Stimulated activated CD4-positive, alpha-beta T cell treated with anti-CD3 and anti-CD28 coated beads, Interleukin-4, amount 100 ng/mL, for 24 hours (primary cell): ENCODE data around the gene NF1.

Experiments
- DNase-seq: peaks from one replicate; pipeline ENCODE4 v3.0.0-alpha.2; 2020

Gene NF1

DNA sequence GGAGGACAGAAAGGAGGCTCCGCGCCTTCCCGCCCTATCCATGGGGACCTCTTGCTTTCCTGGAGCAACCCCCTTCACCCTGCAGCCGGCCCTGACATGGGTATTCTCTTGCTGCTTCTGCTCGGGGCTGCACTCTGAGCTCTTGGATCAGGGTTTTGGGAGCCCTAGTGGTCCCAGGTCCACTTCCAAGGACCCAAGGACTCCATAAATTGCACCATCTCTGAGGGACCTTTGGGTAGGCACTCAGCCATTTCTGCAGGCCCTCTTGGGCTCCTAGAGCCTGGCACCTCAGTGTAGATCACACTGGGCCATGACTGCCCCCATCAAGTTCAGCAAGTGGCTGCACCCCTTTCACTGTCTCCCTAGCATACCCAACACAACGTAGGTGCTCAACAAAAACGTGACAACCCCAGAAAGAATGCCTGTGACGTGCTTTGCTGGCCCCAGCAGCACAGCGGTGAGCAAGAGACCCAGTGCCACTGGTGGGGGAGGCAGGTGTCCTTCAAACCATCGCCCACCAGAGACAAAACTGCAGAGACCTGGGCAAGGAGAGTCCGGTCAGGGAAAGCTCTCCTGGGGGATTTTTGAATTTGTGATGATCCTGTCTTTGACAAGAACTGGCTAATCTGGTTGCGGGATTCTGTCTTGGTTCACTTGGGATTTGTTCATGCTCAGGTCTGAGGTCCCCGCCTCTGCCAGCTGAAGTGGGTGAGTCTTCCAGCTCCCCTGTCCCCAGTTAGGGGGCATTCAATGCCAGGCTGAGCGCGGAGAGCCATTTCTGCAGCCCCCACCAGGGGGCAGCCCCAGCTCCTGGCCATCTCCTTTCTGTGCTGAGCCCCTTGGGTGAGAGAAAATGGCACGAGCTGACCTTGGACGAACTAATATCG is 294.2 kb downstream of the NF1 start:
- DNase-seq = peak; percentile 30

DNA sequence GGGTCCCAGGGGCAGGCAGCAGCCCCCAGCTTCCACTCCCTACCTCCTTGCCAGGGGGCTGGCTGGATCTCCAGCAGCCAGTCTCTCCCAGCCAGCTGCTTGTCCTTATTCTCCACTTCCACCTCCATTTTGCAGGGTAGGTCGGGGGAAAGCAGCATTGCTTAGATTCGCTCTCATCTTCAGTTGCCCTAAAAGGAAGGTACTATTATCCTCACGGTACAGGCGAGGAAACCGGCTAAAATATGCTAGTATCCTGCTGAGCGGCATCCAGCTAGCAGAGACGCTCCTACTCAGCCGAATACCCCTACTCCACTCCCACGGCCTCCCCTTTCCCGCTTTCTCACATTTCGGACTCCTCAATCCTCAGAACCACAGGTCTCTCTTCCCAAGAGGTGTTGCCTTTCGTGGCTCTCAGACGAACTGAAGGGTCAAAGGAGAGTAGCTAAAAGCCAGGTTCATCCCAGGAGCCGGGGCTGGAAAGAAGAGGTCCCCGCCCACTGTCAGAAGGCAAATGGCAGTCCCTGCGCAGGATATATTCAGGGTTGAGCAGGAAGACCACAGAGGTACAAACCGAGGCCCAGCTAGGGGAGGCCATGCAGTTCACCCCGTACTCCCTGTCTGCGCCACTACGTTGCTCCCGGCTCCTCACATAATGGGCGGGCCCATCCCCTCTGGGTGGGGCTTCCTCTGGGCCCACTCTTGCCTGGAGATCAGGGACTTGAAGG is 295.0 kb downstream of the NF1 start:
- DNase-seq = no peak

DNA sequence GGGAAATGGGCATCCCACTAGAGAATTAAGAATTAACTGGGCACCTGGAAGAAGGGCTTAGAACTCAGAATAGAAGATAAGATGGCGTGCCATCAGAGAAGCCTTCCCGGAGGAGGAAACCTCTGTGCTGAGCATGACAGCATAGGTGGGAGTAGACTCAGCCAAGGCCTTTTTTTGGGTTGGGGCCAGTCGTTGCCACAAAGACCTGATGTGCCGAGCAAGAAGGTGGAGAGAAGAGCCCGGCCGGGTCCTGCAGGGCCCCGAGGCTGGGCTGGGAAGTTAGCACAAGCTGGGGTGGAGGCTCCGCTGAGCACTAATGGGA is 295.6 kb downstream of the NF1 start:
- no peak for DNase-seq

DNA sequence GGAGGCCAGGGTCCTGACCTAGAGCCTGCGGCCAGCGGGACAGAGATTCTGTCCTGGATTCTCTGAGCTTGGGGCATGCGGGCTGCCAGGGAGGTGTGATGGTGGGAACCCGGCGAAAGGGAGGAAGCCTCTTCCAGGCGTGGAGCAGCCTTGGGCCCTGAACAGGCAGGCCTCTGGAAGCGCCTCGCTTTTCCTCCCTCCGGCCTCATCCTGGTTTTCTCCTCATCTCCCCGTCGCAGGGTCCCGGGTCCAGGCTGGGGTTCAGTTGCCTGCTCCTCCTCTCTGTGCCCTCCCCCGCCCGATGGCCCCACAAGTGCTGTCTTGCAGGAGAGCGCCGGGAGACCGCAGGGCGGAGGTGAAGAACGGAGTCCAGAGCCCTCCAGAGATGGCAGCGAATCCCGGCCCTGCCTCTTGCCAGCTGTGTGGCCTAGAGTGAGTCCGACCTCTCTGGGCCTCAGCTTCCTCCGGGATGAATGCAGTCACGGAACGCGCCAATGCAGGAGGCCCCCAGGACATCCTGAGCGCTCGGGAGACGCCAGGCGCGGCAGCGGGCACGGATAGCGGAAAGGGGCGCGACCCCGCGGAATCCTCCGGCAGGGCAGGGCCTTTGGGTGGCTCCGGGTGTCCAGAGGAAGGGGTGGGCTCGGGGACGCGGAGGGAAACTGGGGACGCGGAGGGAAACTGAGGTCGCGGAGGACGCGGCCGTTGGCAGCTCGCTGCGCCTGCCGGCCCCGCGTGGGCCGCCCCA is 296.1 kb downstream of the NF1 start:
- no peak for DNase-seq

DNA sequence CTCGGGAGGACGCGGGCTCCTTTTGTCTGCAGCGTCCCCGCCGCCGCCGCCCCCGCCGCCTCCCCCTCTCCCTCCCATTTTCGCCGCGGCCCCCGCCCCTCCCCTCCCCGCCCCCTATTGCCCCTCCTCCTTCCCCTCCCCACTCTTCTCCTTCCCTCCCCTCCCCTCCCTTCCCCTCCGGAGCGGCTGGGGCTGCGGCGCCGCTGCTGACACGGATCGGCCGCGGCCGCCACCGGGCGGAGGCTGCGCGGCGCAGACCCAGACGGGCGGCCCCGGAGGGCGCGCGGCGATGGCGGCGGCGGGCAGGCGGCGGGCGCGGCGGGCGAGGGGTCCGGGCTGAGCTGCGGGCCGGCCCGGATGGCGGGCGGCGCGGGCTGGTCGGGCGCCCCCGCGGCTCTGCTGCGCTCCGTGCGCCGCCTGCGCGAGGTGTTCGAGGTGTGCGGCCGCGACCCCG is 296.7 kb downstream of the NF1 start, which contains the start of gene RAB11FIP4:
Gene RAB11FIP4 (plus strand): TSS at position 180 of the 454 bp plus-strand sequence. CDS start 178 bp downstream, at position 358.
- no peak for DNase-seq

DNA sequence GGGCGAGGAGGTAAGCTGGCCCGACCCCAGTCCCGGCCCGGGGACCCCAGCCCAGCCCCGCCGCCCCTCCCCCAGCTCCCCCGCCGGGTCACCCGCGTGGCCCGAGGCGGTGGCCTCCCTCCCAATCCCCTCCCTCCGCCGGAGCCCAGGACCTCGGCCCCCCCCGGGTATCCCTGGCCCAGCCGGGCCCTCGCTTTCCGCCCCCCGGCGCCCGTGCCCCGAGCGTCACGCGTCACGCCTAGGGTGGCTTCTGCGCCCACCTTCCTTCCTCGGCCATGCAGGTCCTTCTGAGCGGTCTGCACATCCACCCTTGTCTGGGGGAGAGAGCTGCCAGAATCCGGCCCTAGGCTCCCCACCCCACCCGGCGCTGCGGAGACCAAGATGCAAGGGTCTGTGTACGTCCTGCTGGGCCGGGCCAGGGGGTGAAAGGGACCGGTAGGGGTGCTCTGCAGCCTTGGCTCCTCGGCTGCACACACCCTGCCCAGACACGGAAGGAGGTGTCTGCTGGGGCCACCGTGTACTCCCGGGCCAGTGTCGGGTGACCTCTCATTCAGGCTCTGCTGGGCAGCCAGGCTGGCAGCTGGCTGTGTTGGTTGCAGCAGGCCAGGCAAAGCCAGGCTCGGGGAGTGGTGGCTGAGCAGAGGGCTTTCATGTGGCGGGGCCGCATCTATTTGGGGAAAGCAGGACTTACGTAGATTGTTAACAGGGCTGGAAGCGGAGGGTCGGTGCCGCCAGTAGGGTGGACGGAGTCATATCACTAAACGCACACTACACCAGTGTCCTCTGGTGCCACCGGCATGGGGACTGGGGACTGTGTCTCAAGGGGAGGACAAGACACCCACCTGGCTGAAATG is 297.5 kb downstream of the NF1 start:
- no peak for DNase-seq

DNA sequence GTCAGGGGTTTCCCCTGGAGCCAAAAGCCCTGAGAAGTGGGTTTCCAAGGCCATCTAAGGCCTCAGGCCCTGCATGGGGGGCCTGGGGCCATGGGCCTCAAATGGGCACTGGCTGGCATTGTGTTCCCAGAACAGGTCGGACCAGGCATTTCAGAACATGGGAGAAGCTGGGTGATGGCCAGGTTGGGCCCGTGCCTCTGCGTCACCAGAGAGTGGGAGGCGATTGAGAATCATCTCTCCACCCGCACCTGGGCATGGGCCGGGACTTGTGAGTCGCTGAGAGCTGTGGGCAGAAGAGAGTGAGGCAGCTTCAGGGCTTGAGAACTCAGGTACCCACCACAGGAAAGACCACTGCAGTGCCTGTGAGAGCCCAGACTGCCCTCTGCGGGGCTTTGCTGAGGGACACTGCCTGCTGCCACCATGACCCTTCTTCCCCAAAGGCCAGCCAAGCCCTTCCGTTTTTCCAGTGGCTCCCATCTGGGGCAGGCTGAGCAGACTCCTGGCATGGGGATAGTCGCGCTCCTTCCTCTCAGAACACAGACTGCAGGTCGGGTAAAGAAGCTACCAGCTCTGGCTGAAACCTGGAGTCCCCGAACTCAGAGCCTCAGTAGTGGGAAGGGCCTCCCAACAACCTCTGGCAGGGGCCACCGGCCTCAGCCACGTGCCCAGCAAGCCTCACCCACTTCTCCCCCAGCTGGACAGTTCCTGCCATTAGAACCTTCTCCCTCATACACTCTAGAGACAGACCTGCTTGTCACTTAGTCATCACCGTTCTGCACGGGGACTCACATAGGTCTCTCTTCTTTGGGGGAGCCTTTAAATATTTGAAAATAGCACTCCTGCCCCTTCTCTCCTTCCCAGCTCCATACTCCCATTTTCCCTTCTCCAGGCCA is 298.3 kb downstream of the NF1 start:
- no peak for DNase-seq

DNA sequence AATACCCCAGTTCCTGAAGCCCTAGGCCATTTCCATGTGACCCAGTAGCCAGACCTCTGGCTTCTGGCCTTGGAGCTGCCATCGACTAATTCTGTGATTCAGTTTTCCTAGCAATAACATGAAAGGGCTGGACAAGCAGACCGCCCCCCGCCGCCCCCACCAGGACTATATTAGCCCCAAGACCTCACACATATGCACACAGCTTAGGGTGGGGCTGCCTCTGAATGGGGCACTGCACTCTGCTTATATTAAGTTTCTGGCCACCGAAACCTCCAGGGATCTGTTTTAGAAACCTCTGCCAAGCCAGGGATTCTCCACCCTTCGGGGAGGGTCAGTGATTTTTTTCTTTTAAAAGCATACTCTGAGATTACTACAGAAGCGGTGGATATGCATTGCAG is 299.0 kb downstream of the NF1 start:
- no peak for DNase-seq

DNA sequence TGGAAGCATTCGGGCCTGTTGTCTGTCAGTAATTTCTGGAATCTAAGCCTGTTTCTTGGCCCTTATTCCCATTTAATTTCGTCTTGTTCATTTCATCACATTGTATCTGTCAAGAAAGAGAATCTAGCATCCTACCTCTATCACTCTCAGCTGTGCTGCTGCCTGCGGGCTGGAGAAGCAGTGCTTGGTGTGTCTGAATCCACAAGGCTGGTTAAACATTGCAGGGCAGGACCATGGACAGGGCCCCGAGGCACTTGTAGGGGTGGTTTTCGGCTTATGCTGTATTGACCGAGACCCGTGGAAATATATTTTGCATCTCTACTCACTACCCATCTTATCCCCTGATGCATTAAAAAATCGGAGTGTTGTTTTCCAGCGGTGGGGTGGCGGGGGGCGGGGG is 299.8 kb downstream of the NF1 start:
- DNase-seq = peak; percentile 37

DNA sequence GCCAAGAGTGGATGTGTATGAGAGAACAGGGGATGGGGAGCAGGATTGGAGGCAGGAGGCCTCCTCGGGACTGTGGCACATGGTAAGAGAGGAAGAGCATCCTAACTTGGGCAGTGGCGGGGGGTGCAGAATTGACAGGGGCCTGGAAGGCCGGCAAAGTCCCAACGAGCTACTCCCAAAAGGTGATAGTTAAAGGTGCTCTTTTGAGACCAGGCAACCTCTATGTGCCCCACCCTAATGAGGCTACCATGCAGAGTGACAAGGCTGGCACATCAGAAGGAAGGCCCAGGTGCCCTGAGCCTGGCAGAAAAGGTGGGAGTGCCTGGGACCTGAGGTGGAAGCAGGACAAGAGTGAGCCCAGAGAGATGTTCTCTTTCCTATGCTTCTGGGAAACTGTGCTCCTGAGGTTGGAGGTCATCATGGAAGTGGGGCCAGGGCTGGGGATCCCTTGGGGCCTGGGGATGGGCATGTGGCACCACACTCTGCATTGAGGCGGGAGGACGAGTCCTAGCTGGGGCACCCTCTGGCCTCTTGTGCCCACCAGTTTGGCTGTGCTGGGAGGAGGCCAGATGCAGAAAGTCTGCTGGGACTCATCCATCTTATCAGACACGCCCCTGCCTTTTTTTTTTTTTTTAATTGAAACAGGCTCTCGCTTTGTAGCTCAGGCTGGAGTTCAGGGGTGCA is 302.6 kb downstream of the NF1 start:
- DNase-seq = no peak

DNA sequence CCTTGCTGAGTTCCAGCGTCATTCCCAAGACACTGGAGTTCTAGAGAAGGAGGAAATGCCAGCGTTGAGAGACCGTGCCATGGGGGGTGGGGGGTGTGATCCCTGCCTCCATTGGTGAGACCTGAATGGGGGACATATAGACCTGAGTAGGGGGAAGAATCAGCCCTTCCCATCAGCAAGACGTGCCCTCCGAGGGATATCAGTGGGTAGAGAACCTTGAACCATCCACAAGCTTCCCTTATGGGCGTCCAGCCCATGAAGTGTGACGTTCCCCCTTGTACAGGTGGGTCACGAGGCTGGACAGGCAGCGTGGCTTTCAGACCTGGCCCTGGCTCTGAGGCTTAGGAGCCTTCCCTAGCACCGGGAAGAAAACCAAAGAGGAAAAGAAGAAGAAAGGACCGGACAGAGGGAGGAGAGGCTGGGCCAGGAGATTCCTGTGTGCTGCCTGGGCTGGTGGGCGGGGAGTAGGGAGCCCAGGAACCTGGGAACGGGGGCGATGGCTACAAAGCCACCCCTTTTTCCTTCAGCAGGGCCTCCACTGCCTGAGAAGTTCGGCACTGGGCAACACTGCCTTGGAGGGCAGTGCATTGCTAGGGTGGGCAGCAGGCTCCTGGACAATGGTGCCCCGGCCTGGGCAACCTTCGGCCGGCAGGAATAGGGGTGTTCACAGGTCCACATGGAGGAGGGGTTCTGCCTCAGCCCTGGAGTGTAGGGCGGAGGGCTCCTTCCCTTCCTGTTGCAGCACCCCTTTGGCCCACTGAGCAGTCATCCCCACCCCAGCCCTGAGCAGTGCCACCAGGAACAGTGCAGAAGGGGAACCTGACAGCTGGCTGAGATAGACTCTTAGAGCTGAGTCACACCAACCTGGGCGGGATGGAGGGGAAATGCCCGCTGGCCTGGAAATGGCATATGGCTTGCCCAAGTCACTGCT is 303.9 kb downstream of the NF1 start:
- no peak for DNase-seq

DNA sequence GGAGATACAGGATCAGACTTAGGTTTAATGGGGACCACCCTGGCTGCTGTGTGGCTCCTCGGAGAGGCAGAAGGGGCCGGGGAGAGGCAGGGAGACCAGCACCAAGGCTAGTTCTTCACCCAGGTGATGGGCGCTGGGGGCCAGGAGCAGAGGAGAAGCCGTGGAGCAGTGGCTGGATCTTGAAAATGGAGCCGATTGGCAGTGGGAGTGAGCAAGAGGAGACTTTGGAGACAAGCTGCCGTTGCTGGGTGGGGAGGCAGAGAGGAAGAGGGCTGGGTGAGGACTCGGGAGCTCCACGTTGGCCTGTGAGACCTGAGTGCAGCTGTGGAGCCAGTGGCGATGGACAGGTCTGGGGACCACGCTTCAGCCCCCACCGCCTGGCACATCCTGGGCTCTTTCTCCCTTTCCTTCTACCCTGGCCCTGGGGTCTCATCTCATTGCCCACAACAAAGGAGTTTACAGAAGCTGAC is 305.7 kb downstream of the NF1 start:
- no peak for DNase-seq

DNA sequence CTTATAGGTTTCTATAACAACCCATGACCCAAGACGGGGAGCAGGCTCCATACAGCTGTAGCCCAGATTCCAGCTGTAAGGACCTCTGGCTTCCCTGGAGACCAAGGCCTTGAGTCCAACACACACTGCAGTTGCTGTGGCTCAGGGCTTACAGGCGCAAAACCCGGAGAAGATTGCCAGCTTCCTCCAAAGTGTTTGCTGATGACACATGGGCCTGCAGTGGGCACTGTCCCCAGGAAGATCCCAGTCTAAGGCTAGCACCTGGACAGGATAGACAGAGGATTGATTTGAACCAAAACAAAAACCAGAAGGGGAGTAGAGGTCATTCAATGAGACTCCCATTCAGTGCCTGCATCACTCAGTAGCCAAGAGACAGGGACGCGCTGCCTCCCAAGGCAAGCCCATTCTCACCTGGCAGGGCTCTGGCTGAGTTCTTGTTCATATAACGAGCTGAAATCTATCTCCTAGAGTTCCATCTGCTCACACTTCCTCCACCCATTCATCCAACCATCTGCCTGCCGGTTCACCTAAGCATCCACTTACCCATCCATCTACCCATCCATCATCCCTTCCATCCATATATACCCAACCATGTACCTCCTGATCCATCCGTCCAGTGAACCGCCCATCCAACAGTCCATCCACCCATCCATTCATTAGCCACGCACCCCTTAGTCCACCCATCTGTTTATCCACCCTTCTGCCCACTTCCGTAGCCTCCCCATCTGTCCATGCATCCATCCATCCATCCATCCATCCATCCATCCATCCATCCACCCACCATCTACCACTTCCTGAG is 306.9 kb downstream of the NF1 start:
- no peak for DNase-seq

DNA sequence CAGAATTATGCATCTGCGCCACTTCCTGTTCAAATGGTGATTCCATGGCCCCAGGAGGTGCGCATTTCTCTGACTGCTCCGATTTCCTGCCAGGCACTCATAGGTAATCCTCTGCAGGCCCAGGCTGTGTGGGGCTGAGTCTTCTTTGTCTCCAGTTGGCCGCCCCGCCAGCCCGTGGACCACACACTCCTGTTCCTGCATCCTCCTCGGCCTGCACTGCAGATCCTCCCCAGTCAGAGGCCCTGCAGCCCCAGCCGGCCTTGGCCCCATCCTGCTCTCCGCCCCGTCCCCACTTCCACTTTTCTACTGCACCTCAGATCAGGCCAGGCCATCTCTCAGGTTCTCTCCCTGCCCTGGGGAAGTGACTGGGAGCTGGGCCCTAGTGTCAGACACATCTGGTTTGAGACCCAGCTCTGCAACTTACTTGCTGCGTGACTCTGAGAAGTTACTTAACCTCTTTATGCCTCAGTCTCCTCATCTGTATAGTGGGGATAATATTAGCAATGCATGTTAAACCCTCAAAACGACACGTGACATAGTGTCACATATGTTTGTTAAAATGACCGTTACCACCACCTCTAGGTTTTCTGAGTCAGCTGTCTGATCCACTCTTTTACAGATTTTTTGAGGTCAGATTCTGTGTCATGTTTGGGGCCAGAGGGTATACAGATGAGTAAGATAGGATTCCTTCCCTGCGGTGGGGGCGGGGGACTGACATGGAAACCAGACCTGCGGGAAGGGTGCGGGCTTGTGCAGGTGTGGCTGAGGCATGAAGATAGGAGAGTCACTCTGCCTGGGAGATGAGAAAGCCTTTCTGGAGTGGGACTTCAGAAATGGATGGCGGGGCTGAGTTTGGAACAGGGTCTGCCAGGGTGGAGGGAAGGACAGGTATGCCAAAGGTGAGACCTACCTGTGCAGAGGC is 309.5 kb downstream of the NF1 start:
- DNase-seq = no peak

DNA sequence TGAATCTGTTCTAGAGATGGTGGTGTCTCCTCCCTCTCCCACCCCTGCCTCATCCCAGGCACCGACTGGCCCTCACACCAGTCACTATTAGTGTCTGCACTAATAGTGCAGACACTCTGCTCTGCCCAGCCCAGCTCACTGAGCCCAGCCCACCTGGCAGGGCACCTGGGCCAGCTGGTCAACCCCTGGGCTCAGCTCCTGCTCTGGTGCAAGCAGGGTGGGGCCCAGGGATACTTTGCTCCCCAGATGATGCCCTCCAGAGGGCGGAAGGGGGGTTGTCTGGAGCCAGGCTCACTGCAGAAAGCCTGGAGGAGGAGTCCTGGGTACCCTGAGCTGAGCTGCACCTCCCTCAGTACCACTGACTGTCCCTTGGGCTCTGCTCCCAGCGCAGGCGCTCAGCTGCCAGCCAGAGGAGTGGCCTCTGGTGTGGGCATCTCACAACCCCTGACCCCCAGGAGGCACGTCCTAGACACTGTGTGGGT is 311.2 kb downstream of the NF1 start:
- DNase-seq = no peak

DNA sequence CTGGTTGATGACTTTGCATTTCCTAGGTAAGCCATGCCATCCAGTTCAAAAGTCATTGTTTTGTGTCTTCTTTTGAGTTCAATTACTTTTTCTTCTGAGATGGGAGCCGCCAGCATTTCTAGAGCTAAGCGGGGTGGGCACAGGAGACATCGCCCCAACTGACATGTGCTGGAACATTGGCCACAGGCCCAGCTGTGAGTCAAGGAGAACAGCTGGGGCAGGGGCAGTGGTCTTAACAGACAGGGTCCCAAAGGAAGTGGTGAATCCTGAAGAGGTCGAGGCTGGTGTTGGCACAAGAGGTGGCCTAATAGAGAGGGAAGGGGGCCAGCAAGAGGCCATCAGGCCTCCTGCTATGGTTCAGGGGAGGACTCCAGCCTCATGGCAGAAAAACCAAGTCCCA is 313.8 kb downstream of the NF1 start:
- no peak for DNase-seq

DNA sequence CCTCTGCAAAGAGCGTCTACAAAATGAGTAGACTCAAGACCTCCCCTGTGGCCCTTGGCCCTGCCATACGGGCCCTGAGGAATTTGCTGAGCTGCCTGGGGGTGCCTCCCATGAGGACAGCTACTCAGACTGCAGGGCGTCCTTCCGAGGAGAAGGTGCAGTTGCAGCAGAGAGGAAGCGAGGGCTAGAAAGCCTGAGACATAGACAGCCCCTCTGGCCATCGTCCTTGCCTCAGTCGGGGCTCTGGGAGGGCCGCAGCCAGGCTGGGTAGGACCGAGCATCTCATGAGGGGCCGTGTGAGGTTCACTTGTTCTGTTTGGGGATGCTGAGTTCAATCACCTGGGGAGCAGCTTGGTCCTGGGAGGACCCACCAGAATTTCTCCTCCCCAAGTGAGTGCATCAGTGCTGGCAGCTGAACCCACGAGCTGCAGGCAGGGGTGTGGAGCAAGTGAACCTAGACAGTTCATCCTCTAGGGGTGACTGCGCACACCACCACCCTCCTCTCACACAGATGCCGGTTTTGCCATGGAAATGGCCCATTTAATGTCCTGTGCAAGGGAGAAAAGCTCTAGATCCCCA is 317.0 kb downstream of the NF1 start:
- no peak for DNase-seq
